NCI-H2081 treated with DMSO at 0.1 percent for 48 hours (cell line): Measurements from ENCODE around the gene SIRT6.
"Not testable (repeated sequence)": the region's sequence is repeated elsewhere in the genome, so short reads cannot be mapped to it uniquely, and the experiment has no call there.

Experiments
- DNase-seq: peaks from one replicate; lab custom pipeline; 2025; lab: John Stamatoyannopoulos, UW

The SIRT6 gene

GRCh38 chr19:4182084-4182810, at the start of gene SIRT6, which contains the start of gene ANKRD24:
SIRT6 (minus strand) TSS chr19:4182563; CDS start chr19:4182539, 24 bp downstream.
ANKRD24 (plus strand) TSS chr19:4182689; CDS start chr19:4186426, 3,737 bp downstream.
- peak; percentile 76 for DNase-seq

- DNase-seq = not testable (repeated sequence)
Measured at GRCh38 chr19:4232139-4232538, 49.8 kb upstream of the SIRT6 start.

GRCh38 chr19:4231521-4231920, 49.2 kb upstream of the SIRT6 start:
- DNase-seq = not testable (repeated sequence)

GRCh38 chr19:4230237-4230636, 47.9 kb upstream of the SIRT6 start:
- DNase-seq = not testable (repeated sequence)

GRCh38 chr19:4229179-4229931, 47.0 kb upstream of the SIRT6 start, which contains the start of gene EBI3:
EBI3 (plus strand) TSS chr19:4229523; CDS start chr19:4229551, 28 bp downstream.
- no peak for DNase-seq

- DNase-seq = no peak
Measured at GRCh38 chr19:4228765-4229178, 46.4 kb upstream of the SIRT6 start.

GRCh38 chr19:4227771-4228170, 45.4 kb upstream of the SIRT6 start:
- no peak for DNase-seq

GRCh38 chr19:4225885-4226284, 43.5 kb upstream of the SIRT6 start:
- no peak for DNase-seq

GRCh38 chr19:4224470-4224869, 42.1 kb upstream of the SIRT6 start:
- DNase-seq = no peak

- DNase-seq = no peak
Measured at GRCh38 chr19:4220188-4220587, 37.8 kb upstream of the SIRT6 start.

GRCh38 chr19:4218523-4218922, 36.2 kb upstream of the SIRT6 start:
- not testable (repeated sequence) for DNase-seq

GRCh38 chr19:4217429-4218264, 35.3 kb upstream of the SIRT6 start:
- no peak for DNase-seq

- DNase-seq = no peak
Measured at GRCh38 chr19:4216846-4217245, 34.5 kb upstream of the SIRT6 start.

GRCh38 chr19:4215807-4216206, 33.4 kb upstream of the SIRT6 start:
- DNase-seq = no peak

- DNase-seq = no peak
Measured at GRCh38 chr19:4213116-4213515, 30.8 kb upstream of the SIRT6 start.

- DNase-seq = no peak
Measured at GRCh38 chr19:4210166-4210731, 27.9 kb upstream of the SIRT6 start.

- no peak for DNase-seq
Measured at GRCh38 chr19:4208385-4209094, 26.2 kb upstream of the SIRT6 start.

- DNase-seq = no peak
Measured at GRCh38 chr19:4206818-4207484, 24.6 kb upstream of the SIRT6 start.

GRCh38 chr19:4201798-4202197, 19.4 kb upstream of the SIRT6 start:
- DNase-seq = no peak

GRCh38 chr19:4200940-4201542, 18.7 kb upstream of the SIRT6 start:
- no peak for DNase-seq
